Epithelial cell of proximal tubule (primary cell): ENCODE data around the gene PLOD2. TPM values are rescaled to one million over a fixed set of nuclear protein-coding genes. Genes with fewer than 3 reads are reported as not detected.

ENCODE experiments used
- DNase-seq: peaks from one replicate; pipeline ENCODE4 v3.0.0-alpha.2; 2011; ENCODE audit warnings: low read depth
- H3K4me3 ChIP-seq: 2 replicates; pipeline ENCODE4 v1.5.1; 2011; ENCODE audit warnings: low read depth, mild to moderate bottlenecking, low read length
- CTCF ChIP-seq: conservative IDR thresholded peaks from 2 replicates; pipeline ENCODE4 v1.5.1; 2012; ENCODE audit warnings: low read depth, mild to moderate bottlenecking, low read length
- total RNA-seq: library from RNA; depleted of rRNA; stranded (reverse); fragments of >200 nt; gene quantifications from 2 replicates; pipeline ENCODE4 v1.2.3, GENCODE V29; 2015

The PLOD2 gene
- total RNA-seq, 1 donor from 2014 or later = 82.6 TPM

DNA sequence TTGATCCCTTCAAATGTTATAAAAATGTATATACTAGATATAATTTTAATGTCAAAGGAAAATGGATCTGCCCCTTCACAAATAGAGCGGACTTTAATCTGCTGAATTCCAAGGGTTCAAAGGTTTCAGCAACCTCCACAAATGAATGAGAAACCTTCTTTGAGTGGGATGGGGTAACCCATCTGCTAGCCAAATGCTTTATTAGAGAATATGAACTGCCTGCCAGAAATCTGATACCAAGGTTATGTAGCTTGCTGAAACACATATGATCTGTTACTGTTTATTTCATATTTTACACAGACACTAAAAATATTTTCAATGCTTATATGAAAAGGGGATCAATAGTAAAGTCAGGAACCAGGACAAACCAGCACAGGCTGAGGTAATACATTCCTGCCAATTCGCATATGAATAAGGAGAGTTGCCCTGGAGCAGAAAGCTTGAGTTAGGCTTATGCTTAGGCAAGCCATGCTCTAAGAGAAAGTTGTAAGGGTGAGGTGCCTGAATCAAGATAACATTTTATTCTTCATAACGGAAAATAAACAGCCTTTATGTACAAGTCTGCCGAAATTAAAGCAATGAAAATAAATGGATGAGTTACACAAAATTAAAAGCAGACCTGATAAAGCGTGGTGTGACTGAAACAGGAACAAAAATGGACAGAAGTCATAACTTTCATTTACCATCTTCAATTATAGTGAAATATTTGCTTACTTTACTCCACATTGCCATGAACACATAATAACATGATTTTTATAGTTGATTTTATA lies 26.5 kb downstream of the PLOD2 start:
- H3K4me3 ChIP-seq = no peak overlapping the region
- no peak for TF ChIP-seq CTCF
- DNase-seq = no peak

GRCh38 chr3:146133441-146133840 lies 27.5 kb downstream of the PLOD2 start:
- DNase-seq = no peak
- H3K4me3 ChIP-seq = no peak overlapping the region
- no peak for TF ChIP-seq CTCF

- no peak overlapping the region for H3K4me3 ChIP-seq
- no peak for TF ChIP-seq CTCF
- DNase-seq = peak; percentile 88
These were observed 29.2 kb downstream of the PLOD2 start for GRCh38 chr3:146131616-146132410.

- DNase-seq = no peak
- TF ChIP-seq CTCF = no peak
- no peak overlapping the region for H3K4me3 ChIP-seq
These were observed 30.1 kb downstream of the PLOD2 start for GRCh38 chr3:146130881-146131371.

- DNase-seq = no peak
- H3K4me3 ChIP-seq = no peak overlapping the region
- TF ChIP-seq CTCF = no peak
These were observed 31.2 kb downstream of the PLOD2 start for GRCh38 chr3:146129750-146130149.

GRCh38 chr3:146128939-146129338 lies 32.0 kb downstream of the PLOD2 start:
- no peak for DNase-seq
- TF ChIP-seq CTCF = no peak
- H3K4me3 ChIP-seq = no peak overlapping the region
